GM12878 (cell line): ENCODE results near the gene SGSM2. TPM values are rescaled to one million over a fixed set of nuclear protein-coding genes. Genes with fewer than 3 reads are reported as not detected.

Experiments used
- ATAC-seq: fragments of 200-7000 bp; cut with Tn5 transposase; 3 replicates; pipeline ENCODE4 v1.9.1; 2020; ENCODE audit warnings: mild to moderate bottlenecking, moderate library complexity
- BruUV-seq: library from RNA; stranded (reverse); fragments of 400-500 nt; replicated peaks from 2 replicates; lab custom pipeline; 2021; lab: Mats Ljungman, UMichigan
- CTCF ChIA-PET: fragments of 300-600 bp; sonication (Branson Sonifier 250); formaldehyde crosslinking; extraction: SDS; loops from one replicate; lab custom pipeline; 2021; ENCODE audit warnings: inconsistent platforms; lab: Yijun Ruan, JAX
- POLR2A ChIA-PET: fragments of 350-600 bp; formaldehyde crosslinking; extraction: SDS; loops from one replicate; lab custom pipeline; 2021; ENCODE audit warnings: inconsistent platforms; lab: Charles Lee
- RAD21 ChIA-PET: fragments of 300-600 bp; sonication (Branson Sonifier 250); formaldehyde crosslinking; loops from one replicate; lab custom pipeline; 2023; ENCODE audit warnings: antibody characterized with exemption; ENCODE audit not compliant: unreplicated experiment; lab: Charles Lee
- SMC1A ChIA-PET: fragments of 300-600 bp; sonication (Branson Sonifier 250); formaldehyde crosslinking; loops from one replicate; lab custom pipeline; 2023; ENCODE audit not compliant: unreplicated experiment, uncharacterized antibody; lab: Charles Lee
- DNase-seq: peaks from one replicate; pipeline ENCODE4 v3.0.0-alpha.2; 2011; ENCODE audit warnings: low read depth, low spot score
- FAIRE-seq: peaks from 3 replicates; lab custom pipeline; 2011; peaks lifted over from hg19 to GRCh38; lab: Jason Lieb, UNC
- H2AFZ ChIP-seq: 2 replicates; pipeline ENCODE4 v1.6.0; 2011; ENCODE audit warnings: low read depth, low read length, control low read depth; ENCODE audit not compliant: control insufficient read depth
- H3K27ac ChIP-seq: 2 replicates; pipeline ENCODE4 v1.5.1; 2011; ENCODE audit warnings: control low read depth; ENCODE audit not compliant: control insufficient read depth, insufficient read depth
- H3K27me3 ChIP-seq, 2 experiments: replicated peaks in 1 of 2; 2 replicates each; pipeline versions ENCODE4 v1.6.0 to v1.6.1; 2011; ENCODE audit warnings: low read length in 1 of 2; ENCODE audit not compliant: control insufficient read depth in 2 of 2, insufficient read depth in 2 of 2
- H3K36me3 ChIP-seq, 2 experiments: 2 replicates each; pipeline ENCODE4 v1.5.1; 2011; ENCODE audit warnings: low read length in 1 of 2; ENCODE audit not compliant: control insufficient read depth in 2 of 2, insufficient read depth in 2 of 2
- H3K4me1 ChIP-seq: 2 replicates; pipeline ENCODE4 v1.6.1; 2011; ENCODE audit warnings: mild to moderate bottlenecking, low read length, moderate library complexity, mixed read lengths; ENCODE audit not compliant: control insufficient read depth, insufficient read depth
- H3K4me2 ChIP-seq: 2 replicates; pipeline ENCODE4 v1.6.0; 2011; ENCODE audit warnings: control low read depth; ENCODE audit not compliant: control insufficient read depth, insufficient read depth
- H3K4me3 ChIP-seq: fragments of 200-600 bp; sonication (generic); 2 replicates; pipeline ENCODE4 v1.5.1; 2016
- H3K79me2 ChIP-seq: 2 replicates; pipeline ENCODE4 v1.6.0; 2011; ENCODE audit warnings: low read length; ENCODE audit not compliant: control insufficient read depth, insufficient read depth
- H3K9ac ChIP-seq: 2 replicates; pipeline ENCODE4 v1.8.0; 2011; ENCODE audit warnings: low read length, control low read depth, mixed read lengths; ENCODE audit not compliant: control insufficient read depth, insufficient read depth
- H3K9me3 ChIP-seq: replicated peaks from 3 replicates; pipeline ENCODE4 v1.5.1; 2011; ENCODE audit warnings: mild to moderate bottlenecking, low read length; ENCODE audit not compliant: control insufficient read depth, insufficient read depth
- H4K20me1 ChIP-seq: 2 replicates; pipeline ENCODE4 v1.6.0; 2011; ENCODE audit not compliant: control insufficient read depth, insufficient read depth
- BMI1 ChIP-seq: fragments of 450-650 bp; IDR thresholded peaks from 2 replicates; pipeline ENCODE4 v1.6.1; 2016; ENCODE audit warnings: mild to moderate bottlenecking, moderate library complexity, borderline replicate concordance
- CBFB ChIP-seq: IDR thresholded peaks from 2 replicates; pipeline ENCODE4 v1.6.1; 2016; ENCODE audit warnings: antibody characterized with exemption, low read depth
- CEBPB ChIP-seq, 2 experiments: fragments of 150-350 bp in 1 of 2; IDR thresholded peaks; 2 replicates each; pipeline ENCODE4 v1.6.1; 2012 to 2014; ENCODE audit warnings: low read depth in 2 of 2, low read length in 2 of 2, borderline replicate concordance in 1 of 2, inconsistent platforms in 1 of 2
- CHD1 ChIP-seq: IDR thresholded peaks from 2 replicates; pipeline ENCODE4 v1.6.1; 2012; ENCODE audit warnings: low read depth, low read length, improper control_type of control experiment
- DPF2 ChIP-seq: fragments of 450-650 bp; IDR thresholded peaks from 2 replicates; pipeline ENCODE4 v1.6.1; 2017; ENCODE audit warnings: mild to moderate bottlenecking
- FOS ChIP-seq: IDR thresholded peaks from 3 replicates; pipeline ENCODE4 v1.6.1; 2011; ENCODE audit warnings: borderline replicate concordance; ENCODE audit not compliant: insufficient read length; ENCODE audit errors: extremely low read depth
- GABPA ChIP-seq: IDR thresholded peaks from 2 replicates; pipeline ENCODE4 v1.6.1; 2014; ENCODE audit warnings: antibody characterized with exemption, low read depth, mild to moderate bottlenecking, inconsistent platforms
- IRF4 ChIP-seq: IDR thresholded peaks from 2 replicates; pipeline ENCODE4 v1.6.1; 2011; ENCODE audit warnings: low read depth, low read length
- MXI1 ChIP-seq: fragments of 150-350 bp; IDR thresholded peaks from 2 replicates; pipeline ENCODE4 v1.6.1; 2011; ENCODE audit warnings: low read depth, mild to moderate bottlenecking, inconsistent platforms, low read length, improper control_type of control experiment
- NFYB ChIP-seq: IDR thresholded peaks from 2 replicates; pipeline ENCODE4 v1.6.1; 2011; ENCODE audit warnings: low read depth, mild to moderate bottlenecking, low read length, improper control_type of control experiment, moderate library complexity; ENCODE audit not compliant: insufficient read depth
- PML ChIP-seq: IDR thresholded peaks from 2 replicates; pipeline ENCODE4 v1.6.1; 2012; ENCODE audit warnings: low read length, inconsistent platforms
- RFX5 ChIP-seq: IDR thresholded peaks from 2 replicates; pipeline ENCODE4 v1.6.1; 2011; ENCODE audit warnings: low read depth, low read length, improper control_type of control experiment
- WRNIP1 ChIP-seq: IDR thresholded peaks from 2 replicates; pipeline ENCODE4 v1.6.1; 2011; ENCODE audit warnings: low read depth, low read length, improper control_type of control experiment, borderline replicate concordance
- ZNF24 ChIP-seq: fragments of 450-650 bp; IDR thresholded peaks from 2 replicates; pipeline ENCODE4 v1.6.1; 2017; ENCODE audit warnings: antibody characterized with exemption, mild to moderate bottlenecking
- WGBS: methylation state at CpG from one replicate; pipeline ENCODE4 v1.1.6; 2016; ENCODE audit warnings: low lambda C conversion rate; ENCODE audit not compliant: insufficient replicate concordance, insufficient coverage; ENCODE audit errors: missing lambda C conversion rate; 5-methylcytosine and 5-hydroxymethylcytosine counted together
- in situ Hi-C: fragments of 300-500 bp; cut with MboI; formaldehyde crosslinking; loops from 9 replicates; pipeline ENCODE4 v1.14.3; 2018; ENCODE audit warnings: mixed read lengths
- intact Hi-C: fragments of 100-400 bp; cut with micrococcal nuclease; formaldehyde crosslinking; loops from one replicate; pipeline ENCODE4 v1.14.2; 2022; ENCODE audit not compliant: unreplicated experiment
- polyA plus RNA-seq, 11 experiments: library from polyadenylated mRNA; depleted of rRNA in 4 of 11; unstranded in 6 of 11; stranded (reverse) in 5 of 11; fragments of >200 nt; fragmentation: Nextera tagmentation in 4 of 11; fragmentation: Illumina TruSeq in 1 of 11; extraction: Ambion mirVana in 4 of 11; extraction: Trizol in 1 of 11; gene quantifications; 1 replicate in 1 of 11; 2 replicates in 10 of 11; pipeline versions ENCODE4 v1.2.1 to v1.2.3, GENCODE V29; 2011 to 2016; ENCODE audit warnings: inconsistent platforms in 2 of 11, missing spikeins in 2 of 11, low read depth in 1 of 11
- total RNA-seq, 4 experiments: library from RNA; depleted of rRNA in 3 of 4; stranded (reverse); fragments of >200 nt in 3 of 4; fragmentation: Illumina TruSeq in 1 of 4; extraction: Trizol in 1 of 4; gene quantifications; 2 replicates each; pipeline versions ENCODE4 v1.2.1 to v1.2.3, GENCODE V29; 2013 to 2021
- TF ChIP-seq, protein P1 (sequence below): IDR thresholded peaks from 2 replicates; pipeline ENCODE4 v1.6.1; 2011; ENCODE audit warnings: borderline replicate concordance, low read depth, mild to moderate bottlenecking, moderate library complexity, low read length; ENCODE audit not compliant: insufficient read depth, poor library complexity, severe bottlenecking
- TF ChIP-seq, protein P2 (sequence below): fragments of 450-650 bp; IDR thresholded peaks from 2 replicates; pipeline ENCODE4 v1.6.1; 2017; ENCODE audit warnings: borderline replicate concordance
- TF ChIP-seq, protein P3 (sequence below): fragments of 450-650 bp; IDR thresholded peaks from 2 replicates; pipeline ENCODE4 v1.6.1; 2017; ENCODE audit warnings: mild to moderate bottlenecking, low read depth, inconsistent platforms; ENCODE audit not compliant: poor library complexity, severe bottlenecking

The SGSM2 gene
- total and polyA plus RNA-seq, 10 of the 15 experiments (the other 5 are each of a cell fraction or from before 2014, with no cell fraction given) = 0.50 to 50.9 (median 18.5) TPM

DNA sequence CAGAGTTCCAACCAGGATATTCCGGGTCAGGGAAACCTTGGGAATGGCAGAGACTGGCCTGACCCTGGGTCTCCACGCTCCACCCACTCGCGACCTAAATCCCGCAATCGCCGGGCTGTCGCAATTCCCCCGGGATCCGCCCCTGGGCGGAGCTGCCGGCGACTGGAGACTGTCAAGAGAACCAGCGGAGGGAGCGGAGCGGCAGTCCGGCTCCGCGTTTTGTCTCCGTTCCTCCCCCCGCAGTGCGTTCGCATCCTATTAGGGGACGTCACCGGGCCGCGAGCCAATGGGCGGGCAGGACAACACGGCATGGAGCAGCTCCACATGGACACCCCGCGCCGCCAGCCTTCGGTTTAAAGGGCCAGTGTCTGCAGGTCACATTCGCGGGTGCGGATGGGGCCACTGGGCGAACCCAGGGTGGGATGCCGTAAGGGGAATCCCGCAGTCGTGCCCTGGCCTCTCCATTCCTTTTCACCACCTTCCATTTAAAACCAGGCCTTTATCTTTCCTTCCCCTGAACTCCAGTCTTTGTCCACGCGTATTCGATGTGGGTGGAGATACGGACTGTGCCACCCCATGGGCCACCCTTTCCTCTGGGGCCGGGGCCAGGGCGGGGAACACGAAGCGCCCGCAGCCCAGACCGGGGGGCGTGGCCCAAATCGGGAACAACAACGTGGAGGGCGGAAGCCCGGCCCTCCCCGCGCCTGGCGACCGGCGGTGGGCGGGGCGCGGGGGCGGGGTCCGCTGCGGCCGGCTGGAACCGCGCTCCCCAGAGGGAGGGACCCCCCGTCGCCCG, 64.3 kb downstream of the SGSM2 start:
- Histone ChIP-seq H3K4me2 (peak overlapping the region; percentile 95), H3K4me1 (peaks cover 11% of the 10 kb centered on the region), H3K9me3 (no peaks in the 10 kb centered on the region), H3K9ac (peak overlapping the region; percentile 84), H3K27me3 (no peaks in the 10 kb centered on the region), H3K36me3 (no peaks in the 10 kb centered on the region), H2AFZ (peak overlapping the region; percentile 86), H3K4me3 (peak overlapping the region; percentile 87), H3K27ac (peak overlapping the region; percentile 95), H3K79me2 (peaks cover 12% of the 10 kb centered on the region), H4K20me1 (no peaks in the 10 kb centered on the region)
- DNase-seq = peak; percentile 96
- peak; percentile 72 for ATAC-seq
- POLR2A ChIA-PET = interaction anchor here (0.6 to 2.6 kb wide), 4 partner anchors 9 to 1160 kb away, joined by 4 to 16 read pairs (median 7); no protein-coding TSS in a partner anchor
- CTCF ChIA-PET = interaction anchor here (0.8 to 9.8 kb wide), 6 partner anchors 10 to 65 kb away, joined by 3 to 105 read pairs (median 7); partner anchors contain the start of gene TSR1
- 1% methylated on average over 56 of the region's 72 CpGs for WGBS
- intact Hi-C loops = loop anchor here (1.0 to 10.0 kb wide), 2 partner anchors 9 to 193 kb away; partner anchors contain the start of gene PAFAH1B1
- no TSS peak for BruUV-seq
- peak; percentile 98 for FAIRE-seq
- RAD21 ChIA-PET = interaction anchor here (0.9 to 6.7 kb wide), 5 partner anchors 9 to 309 kb away, joined by 4 to 54 read pairs (median 18); partner anchors contain the start of gene SGSM2
- in situ Hi-C loops = loop anchor here (25.0 kb wide), 1 partner anchor 611 kb away; no protein-coding TSS in a partner anchor
- SMC1A ChIA-PET = interaction anchor here (0.6 to 4.8 kb wide), 4 partner anchors 9 to 48 kb away, joined by 3 to 35 read pairs (median 16); no protein-coding TSS in a partner anchor
- TF ChIP-seq MXI1 (peak; percentile 96), CBFB (peak; percentile 22; the same call in 1 of the 2 replicates), PML (0 out of 2 replicates have a peak, but pooled peaks have one; percentile 17), RFX5 (peak; percentile 73; the same call in 1 of the 2 replicates), NFYB (peak; percentile 83; the same call in 1 of the 2 replicates), FOS (no peak), IRF4 (no peak), BMI1 (no peak), CEBPB (IDR thresholded peaks at IDR 0.05; ENCODE audit: borderline replicate concordance in 1 of 2, low read depth in 2 of 2, low read length in 2 of 2) (peak in 1 of 2 experiments; percentile 62; a peak in 1 of 4 replicates), CHD1 (no peak; the same call in 1 of the 2 replicates), ZNF24 (no peak), WRNIP1 (no peak), GABPA (no peak), DPF2 (peak; percentile 60)
- TF ChIP-seq, protein P1, sequence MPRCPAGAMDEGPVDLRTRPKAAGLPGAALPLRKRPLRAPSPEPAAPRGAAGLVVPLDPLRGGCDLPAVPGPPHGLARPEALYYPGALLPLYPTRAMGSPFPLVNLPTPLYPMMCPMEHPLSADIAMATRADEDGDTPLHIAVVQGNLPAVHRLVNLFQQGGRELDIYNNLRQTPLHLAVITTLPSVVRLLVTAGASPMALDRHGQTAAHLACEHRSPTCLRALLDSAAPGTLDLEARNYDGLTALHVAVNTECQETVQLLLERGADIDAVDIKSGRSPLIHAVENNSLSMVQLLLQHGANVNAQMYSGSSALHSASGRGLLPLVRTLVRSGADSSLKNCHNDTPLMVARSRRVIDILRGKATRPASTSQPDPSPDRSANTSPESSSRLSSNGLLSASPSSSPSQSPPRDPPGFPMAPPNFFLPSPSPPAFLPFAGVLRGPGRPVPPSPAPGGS = no peak
- TF ChIP-seq, protein P2, sequence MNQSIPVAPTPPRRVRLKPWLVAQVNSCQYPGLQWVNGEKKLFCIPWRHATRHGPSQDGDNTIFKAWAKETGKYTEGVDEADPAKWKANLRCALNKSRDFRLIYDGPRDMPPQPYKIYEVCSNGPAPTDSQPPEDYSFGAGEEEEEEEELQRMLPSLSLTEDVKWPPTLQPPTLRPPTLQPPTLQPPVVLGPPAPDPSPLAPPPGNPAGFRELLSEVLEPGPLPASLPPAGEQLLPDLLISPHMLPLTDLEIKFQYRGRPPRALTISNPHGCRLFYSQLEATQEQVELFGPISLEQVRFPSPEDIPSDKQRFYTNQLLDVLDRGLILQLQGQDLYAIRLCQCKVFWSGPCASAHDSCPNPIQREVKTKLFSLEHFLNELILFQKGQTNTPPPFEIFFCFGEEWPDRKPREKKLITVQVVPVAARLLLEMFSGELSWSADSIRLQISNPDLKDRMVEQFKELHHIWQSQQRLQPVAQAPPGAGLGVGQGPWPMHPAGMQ = no peak
- TF ChIP-seq, protein P3, sequence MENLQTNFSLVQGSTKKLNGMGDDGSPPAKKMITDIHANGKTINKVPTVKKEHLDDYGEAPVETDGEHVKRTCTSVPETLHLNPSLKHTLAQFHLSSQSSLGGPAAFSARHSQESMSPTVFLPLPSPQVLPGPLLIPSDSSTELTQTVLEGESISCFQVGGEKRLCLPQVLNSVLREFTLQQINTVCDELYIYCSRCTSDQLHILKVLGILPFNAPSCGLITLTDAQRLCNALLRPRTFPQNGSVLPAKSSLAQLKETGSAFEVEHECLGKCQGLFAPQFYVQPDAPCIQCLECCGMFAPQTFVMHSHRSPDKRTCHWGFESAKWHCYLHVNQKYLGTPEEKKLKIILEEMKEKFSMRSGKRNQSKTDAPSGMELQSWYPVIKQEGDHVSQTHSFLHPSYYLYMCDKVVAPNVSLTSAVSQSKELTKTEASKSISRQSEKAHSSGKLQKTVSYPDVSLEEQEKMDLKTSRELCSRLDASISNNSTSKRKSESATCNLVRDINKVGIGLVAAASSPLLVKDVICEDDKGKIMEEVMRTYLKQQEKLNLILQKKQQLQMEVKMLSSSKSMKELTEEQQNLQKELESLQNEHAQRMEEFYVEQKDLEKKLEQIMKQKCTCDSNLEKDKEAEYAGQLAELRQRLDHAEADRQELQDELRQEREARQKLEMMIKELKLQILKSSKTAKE = no peak
